Inflammatory macrophage (primary cell): ENCODE measurements around the gene ADD3.
"Not testable (repeated sequence)": the region's sequence is repeated elsewhere in the genome, so short reads cannot be mapped to it uniquely, and the experiment has no call there.

Source experiments
- DNase-seq, 2 donors: peaks; one replicate each; pipeline ENCODE4 v3.0.0-alpha.2; 2020 to 2022

The ADD3 gene

DNA sequence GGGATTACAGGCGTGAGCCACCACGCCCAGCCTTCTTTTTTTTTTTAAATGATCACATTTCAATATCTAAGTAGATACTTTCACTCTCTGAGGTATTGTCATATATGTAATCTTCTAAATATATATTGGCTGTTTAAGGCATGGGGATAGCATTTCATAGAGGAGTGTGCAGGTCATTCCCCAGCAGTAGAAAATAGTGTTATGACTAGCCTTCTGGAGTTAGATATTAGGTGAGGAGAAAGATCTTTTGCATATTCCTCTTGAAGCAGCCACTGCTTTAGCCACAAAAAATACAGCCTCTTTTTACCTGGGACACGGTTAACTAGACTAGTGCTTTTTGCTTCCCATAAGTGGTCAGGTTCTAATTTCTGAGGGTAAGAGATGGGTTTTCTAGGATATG is 28.9 kb downstream of the ADD3 start:
- DNase-seq, result no peak

GRCh38 chr10:110039254-110039653 is 31.5 kb downstream of the ADD3 start:
- DNase-seq, result no peak

- no peak for DNase-seq
Observed at GRCh38 chr10:110040108-110040507, 32.3 kb downstream of the ADD3 start.

GRCh38 chr10:110040767-110041478 is 33.1 kb downstream of the ADD3 start:
- DNase-seq, result no peak

DNA sequence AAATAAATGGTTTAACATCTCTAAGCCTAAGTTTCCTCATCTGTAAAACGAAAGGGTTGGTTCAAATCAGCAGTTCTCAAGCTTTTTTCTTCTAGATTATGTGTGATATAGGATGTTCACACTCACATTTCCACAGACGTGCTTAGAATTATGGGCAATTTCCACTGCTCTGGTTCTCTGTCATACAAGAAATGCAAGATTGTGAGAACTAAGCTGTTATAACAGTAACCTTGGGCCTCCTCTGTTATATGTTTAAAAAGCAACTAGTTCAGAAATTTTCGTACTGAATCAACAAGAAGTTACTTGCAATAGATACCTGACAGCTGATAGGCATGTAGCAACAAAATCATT is 33.7 kb downstream of the ADD3 start:
- no peak for DNase-seq

DNA sequence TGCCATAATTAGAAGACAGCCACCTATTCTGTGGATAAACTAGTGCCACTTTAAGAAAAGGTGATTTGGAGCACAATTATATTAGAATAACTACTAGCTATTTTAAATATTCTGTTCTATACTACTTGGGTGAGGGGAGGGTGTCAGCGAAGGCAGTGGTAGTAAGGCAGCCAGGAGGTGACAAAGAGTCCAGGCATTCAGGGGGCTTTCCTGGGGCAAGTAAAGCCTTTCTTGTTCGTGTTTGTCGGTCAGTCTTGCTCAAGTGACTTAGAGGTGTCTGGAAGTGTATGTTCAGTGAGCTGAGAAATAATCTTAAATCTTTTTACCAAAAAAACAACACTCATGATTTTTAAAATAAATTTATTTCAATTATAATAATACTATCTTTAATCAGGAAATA is 34.4 kb downstream of the ADD3 start:
- DNase-seq, result no peak

GRCh38 chr10:110042891-110043290 is 35.1 kb downstream of the ADD3 start:
- DNase-seq, result no peak

- no peak for DNase-seq
Observed at GRCh38 chr10:110044681-110045080, 36.9 kb downstream of the ADD3 start.

GRCh38 chr10:110045772-110046171 is 38.0 kb downstream of the ADD3 start:
- no peak for DNase-seq

DNA sequence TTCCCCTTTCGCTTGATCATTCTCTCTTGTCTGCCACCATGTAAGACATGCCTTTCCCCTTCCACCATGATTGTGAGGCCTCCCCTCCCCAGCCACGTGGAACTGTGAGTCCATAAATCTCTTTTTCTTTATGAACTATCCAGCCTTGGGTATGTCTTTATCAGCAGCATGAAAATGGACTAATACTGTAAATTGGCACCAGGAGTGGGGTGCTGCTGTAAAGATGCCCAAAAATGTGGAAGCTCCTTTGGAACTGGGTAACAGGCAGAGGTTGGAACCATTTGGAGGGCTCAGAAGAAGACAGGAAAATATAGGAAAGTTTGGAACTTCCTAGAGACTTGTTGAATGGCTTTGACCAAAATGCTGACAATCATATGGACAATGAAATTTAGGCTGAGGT is 40.4 kb downstream of the ADD3 start:
- DNase-seq, result not testable (repeated sequence)

- DNase-seq, result no peak
Observed at GRCh38 chr10:110048781-110049180, 41.0 kb downstream of the ADD3 start.

- not testable (repeated sequence) for DNase-seq
Observed at GRCh38 chr10:110049889-110050591, 42.3 kb downstream of the ADD3 start.

DNA sequence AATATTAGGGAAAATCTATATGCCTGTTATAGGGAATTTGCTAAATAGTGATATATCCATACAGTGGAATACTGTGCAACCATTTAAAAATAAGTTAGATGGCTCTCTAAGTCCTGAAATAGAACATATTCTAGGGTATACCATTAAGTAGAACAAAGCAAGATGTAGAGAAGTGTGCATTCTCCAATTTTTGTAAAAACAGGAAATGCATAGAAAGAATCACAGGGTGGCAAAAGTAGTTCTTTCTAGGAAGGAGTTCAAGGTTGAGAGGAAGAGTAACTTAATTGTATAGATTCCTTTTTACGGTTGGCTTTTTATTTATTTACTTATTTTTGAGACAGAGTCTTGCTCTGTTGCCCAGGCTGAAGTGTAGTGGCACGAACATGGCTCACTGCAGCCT is 43.7 kb downstream of the ADD3 start:
- DNase-seq, result peak in 1 of 2 donors; percentile 19

- no peak for DNase-seq
Observed at GRCh38 chr10:110052916-110053315, 45.1 kb downstream of the ADD3 start.

GRCh38 chr10:110056822-110057221 is 49.0 kb downstream of the ADD3 start:
- DNase-seq, result no peak

DNA sequence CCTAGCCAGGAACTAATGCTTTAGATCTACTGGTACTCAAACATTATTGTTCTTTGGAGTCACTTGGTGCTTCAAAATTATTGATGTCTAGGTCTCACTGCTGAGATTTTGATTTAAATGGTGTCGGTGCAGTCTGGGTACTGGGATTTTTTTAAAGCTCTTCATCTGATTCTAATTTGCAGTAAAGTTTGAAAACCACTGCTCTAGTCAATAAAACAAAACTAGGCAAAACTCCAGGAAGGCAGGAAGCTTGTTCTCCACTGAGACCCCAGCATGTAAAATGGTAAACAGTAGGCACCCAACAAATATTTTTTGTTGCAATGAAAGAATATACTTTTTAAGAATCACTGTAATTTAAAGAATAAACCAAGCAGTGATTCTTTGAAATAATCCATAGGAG is 49.7 kb downstream of the ADD3 start:
- no peak for DNase-seq

- DNase-seq, result no peak
Observed at GRCh38 chr10:110058212-110058611, 50.4 kb downstream of the ADD3 start.

- no peak for DNase-seq
Observed at GRCh38 chr10:110059925-110060324, 52.1 kb downstream of the ADD3 start.

DNA sequence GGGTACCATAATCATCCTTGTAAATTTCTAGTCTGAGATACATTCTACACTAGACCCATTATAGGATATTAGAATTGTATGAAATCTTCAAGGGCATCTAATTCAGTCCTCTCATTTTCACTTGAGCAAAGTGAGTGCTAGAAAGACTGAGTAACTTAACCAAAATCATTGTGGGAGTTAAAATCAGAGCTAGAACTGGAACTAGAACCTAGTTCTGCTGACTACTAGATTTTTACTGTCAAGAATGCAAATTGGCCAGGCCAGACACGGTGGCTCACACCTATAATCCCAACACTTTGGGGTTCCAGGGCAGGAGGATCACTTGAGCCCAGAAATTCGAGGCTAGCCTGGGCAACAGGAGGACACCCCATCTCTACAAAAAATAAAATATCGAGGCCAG is 53.9 kb downstream of the ADD3 start:
- no peak for DNase-seq

GRCh38 chr10:110065269-110065668 is 57.5 kb downstream of the ADD3 start:
- DNase-seq, result no peak

DNA sequence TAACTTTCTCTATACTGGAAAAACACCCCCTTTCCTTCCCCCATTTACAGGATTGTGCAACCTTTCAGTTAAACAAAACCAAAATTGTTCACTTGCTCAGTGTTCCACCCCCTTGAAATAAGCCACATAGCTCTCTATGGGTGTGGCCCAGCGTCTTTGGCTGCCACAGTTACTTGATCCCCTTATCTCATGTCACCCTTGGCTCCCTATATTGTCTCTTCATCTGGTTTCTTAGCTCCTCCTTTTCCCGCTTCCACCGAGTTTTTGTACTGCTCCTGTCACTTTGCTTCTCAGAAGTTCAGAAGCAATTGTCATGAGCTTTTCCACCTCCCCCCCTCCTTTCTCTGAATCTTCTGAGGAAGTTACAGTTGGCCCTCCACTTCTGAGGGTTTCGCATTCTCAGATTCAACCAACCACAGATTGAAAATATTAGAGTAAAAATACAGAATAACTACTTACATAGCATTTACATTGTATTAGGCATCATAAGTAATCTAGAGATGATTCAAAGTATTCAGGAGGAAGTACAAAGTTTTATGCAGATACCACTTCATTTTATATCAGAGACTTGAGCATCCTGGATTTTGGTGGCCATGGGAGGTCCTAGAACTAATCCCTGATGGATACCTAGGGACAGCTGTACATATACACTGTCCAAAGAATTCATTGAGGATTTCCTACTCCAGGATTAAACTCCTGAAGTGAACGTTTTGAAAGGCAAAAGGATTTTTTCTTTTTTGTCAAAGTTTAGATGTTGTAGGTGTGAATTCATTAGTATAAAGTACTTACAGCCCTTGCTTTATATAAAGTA is 60.4 kb downstream of the ADD3 start:
- peak; percentile 34 to 74 for DNase-seq

DNA sequence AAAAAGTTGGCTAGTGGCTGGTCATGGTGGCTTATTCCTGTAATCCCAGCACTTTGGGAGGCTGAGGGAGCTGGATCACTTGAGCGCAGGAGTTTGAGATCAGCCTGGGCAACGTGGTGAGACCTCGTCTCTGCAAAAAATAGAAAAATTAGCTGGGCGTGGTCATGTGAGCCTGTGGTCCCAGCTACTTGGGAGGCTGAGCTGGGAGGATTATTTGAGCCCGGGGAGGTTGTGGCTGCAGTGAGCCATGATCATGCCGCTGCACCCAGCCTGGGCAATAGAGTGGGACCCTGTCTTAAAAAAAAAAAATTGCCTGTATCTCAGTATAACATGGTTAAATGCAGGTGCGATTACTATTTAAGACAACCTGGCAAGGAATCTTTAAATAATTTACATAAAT is 61.0 kb downstream of the ADD3 start:
- DNase-seq, result no peak

DNA sequence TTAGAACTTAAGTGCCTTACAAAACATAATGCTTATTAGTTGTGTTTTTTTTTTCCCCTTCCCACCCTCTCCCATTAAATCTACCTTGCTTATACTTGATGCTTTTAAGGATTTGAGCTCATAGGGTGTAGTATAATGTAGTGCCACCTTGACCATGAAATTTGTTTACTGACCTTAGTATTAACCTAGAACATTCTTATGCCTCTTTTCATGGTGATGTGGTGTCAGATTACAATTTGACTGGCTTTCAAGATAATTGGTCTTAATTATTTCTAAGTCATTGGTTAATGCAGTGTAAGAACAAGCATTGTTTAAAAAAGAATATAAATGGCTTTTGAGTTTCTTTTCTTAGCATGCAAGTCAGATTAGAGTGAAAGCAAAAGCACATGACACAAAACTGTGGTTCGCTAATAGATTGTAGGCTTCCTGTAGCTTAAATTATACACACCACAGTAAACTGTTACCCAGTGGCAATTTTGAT is 61.8 kb downstream of the ADD3 start:
- peak; percentile 26 to 39 for DNase-seq

- no peak for DNase-seq
Observed at GRCh38 chr10:110073896-110074295, 66.1 kb downstream of the ADD3 start.
